C4-2B (cell line): ENCODE data around the gene CCSAP.

Experiments used
- ZFX ChIP-seq: fragments of 450-650 bp; IDR thresholded peaks from 2 replicates; pipeline ENCODE4 v1.6.1; 2017
- TF ChIP-seq, protein P1 (sequence below): fragments of 450-650 bp; conservative IDR thresholded peaks from 2 replicates; pipeline ENCODE4 v1.5.1; 2017; ENCODE audit warnings: mild to moderate bottlenecking

DNA sequence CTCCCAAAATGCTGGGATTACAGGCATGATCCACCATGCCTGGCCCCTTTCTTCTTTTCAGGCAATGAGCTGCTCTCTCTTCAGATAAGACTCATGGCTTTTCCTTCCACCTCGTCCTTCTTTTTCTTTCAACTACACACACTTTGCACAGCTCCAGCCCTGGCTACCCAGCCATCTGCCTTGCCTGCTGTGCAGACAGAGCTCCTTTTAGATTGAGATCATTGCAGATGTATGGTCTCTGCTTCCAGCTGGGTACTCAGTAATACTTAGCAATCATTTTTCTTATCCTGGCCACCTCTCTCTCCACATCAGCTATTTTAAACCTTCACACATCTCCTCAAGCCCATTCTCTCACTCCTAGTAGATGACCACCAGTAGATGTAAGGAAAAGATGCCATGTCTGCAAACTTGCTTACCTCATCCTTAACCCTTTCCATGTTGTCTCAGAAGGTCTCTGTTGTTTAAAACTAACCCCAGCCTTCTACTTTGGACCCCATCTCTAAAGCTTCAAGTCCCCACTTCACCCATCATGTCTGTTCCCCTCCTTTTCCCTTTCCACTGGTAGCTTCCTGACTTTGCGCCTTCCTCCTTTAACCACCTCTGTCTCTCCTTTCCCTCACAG, 64.6 kb downstream of the CCSAP start:
- TF ChIP-seq, protein P1, sequence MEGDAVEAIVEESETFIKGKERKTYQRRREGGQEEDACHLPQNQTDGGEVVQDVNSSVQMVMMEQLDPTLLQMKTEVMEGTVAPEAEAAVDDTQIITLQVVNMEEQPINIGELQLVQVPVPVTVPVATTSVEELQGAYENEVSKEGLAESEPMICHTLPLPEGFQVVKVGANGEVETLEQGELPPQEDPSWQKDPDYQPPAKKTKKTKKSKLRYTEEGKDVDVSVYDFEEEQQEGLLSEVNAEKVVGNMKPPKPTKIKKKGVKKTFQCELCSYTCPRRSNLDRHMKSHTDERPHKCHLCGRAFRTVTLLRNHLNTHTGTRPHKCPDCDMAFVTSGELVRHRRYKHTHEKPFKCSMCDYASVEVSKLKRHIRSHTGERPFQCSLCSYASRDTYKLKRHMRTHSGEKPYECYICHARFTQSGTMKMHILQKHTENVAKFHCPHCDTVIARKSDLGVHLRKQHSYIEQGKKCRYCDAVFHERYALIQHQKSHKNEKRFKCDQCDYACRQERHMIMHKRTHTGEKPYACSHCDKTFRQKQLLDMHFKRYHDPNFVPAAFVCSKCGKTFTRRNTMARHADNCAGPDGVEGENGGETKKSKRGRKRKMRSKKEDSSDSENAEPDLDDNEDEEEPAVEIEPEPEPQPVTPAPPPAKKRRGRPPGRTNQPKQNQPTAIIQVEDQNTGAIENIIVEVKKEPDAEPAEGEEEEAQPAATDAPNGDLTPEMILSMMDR, result no peak
- TF ChIP-seq ZFX, result no peak
